Astrocyte (in vitro differentiated cells and primary cell): ENCODE data around the gene OR5K2. TPM values are rescaled to one million over a fixed set of nuclear protein-coding genes. Genes with fewer than 3 reads are reported as not detected.

Source experiments
- DNase-seq: peaks from one replicate; pipeline ENCODE4 v3.0.0-alpha.2; 2010; ENCODE audit warnings: low read depth
- FAIRE-seq: peaks from 2 replicates; lab custom pipeline; 2011; peaks lifted over from hg19 to GRCh38; lab: Jason Lieb, UNC
- H2AFZ ChIP-seq: 2 replicates; pipeline ENCODE4 v1.6.0; 2012; ENCODE audit warnings: low read depth, low read length, inconsistent platforms
- H3K27ac ChIP-seq: 2 replicates; pipeline ENCODE4 v1.5.1; 2011; ENCODE audit warnings: low read depth, low read length, inconsistent platforms
- H3K27me3 ChIP-seq: 2 replicates; pipeline ENCODE4 v1.6.0; 2011; ENCODE audit warnings: low read length, inconsistent platforms; ENCODE audit not compliant: insufficient read depth
- H3K36me3 ChIP-seq: 2 replicates; pipeline ENCODE4 v1.5.1; 2011; ENCODE audit warnings: low read length, inconsistent platforms; ENCODE audit not compliant: insufficient read depth
- H3K4me1 ChIP-seq: 2 replicates; pipeline ENCODE4 v1.5.1; 2011; ENCODE audit warnings: low read length, inconsistent platforms; ENCODE audit not compliant: insufficient read depth
- H3K4me2 ChIP-seq: 2 replicates; pipeline ENCODE4 v1.6.0; 2012; ENCODE audit warnings: low read length, inconsistent platforms
- H3K4me3 ChIP-seq: 2 replicates; pipeline ENCODE4 v1.5.1; 2011; ENCODE audit warnings: low read depth, mild to moderate bottlenecking, low read length, inconsistent platforms; ENCODE audit not compliant: insufficient read depth
- H3K79me2 ChIP-seq: 2 replicates; pipeline ENCODE4 v1.6.0; 2012; ENCODE audit warnings: mild to moderate bottlenecking, low read length, inconsistent platforms; ENCODE audit not compliant: insufficient read depth
- H3K9ac ChIP-seq: 2 replicates; pipeline ENCODE4 v1.6.0; 2012; ENCODE audit warnings: mild to moderate bottlenecking, low read length, inconsistent platforms
- H3K9me3 ChIP-seq: 2 replicates; pipeline ENCODE4 v1.5.1; 2012; ENCODE audit warnings: low read depth, mild to moderate bottlenecking, low read length, inconsistent platforms; ENCODE audit not compliant: insufficient read depth
- H4K20me1 ChIP-seq: 2 replicates; pipeline ENCODE4 v1.6.0; 2012; ENCODE audit warnings: low read length, inconsistent platforms; ENCODE audit not compliant: insufficient read depth
- H3K27ac Mint-ChIP-seq: one replicate; pipeline ENCODE4 v1.8.0; 2021; ENCODE audit warnings: mild to moderate bottlenecking, mixed read lengths; ENCODE audit not compliant: unreplicated experiment
- H3K27me3 Mint-ChIP-seq: one replicate; pipeline ENCODE4 v1.8.0; 2021; ENCODE audit warnings: low read depth, mixed read lengths; ENCODE audit not compliant: unreplicated experiment
- H3K36me3 Mint-ChIP-seq: one replicate; pipeline ENCODE4 v1.8.0; 2021; ENCODE audit warnings: low read depth, mixed read lengths; ENCODE audit not compliant: unreplicated experiment
- H3K4me1 Mint-ChIP-seq: one replicate; pipeline ENCODE4 v1.8.0; 2021; ENCODE audit warnings: low read depth, mixed read lengths; ENCODE audit not compliant: unreplicated experiment
- H3K4me3 Mint-ChIP-seq: one replicate; pipeline ENCODE4 v1.8.0; 2021; ENCODE audit warnings: mild to moderate bottlenecking, moderate library complexity, mixed read lengths; ENCODE audit not compliant: unreplicated experiment
- H3K9me3 Mint-ChIP-seq: one replicate; pipeline ENCODE4 v1.8.0; 2021; ENCODE audit warnings: mild to moderate bottlenecking, mixed read lengths; ENCODE audit not compliant: unreplicated experiment
- EZH2 ChIP-seq: IDR thresholded peaks from 2 replicates; pipeline ENCODE4 v1.6.1; 2012; ENCODE audit warnings: mild to moderate bottlenecking, low read length, inconsistent platforms; ENCODE audit not compliant: insufficient read depth
- total RNA-seq: library from RNA; stranded (reverse); gene quantifications from 2 replicates; pipeline ENCODE4 v1.2.1, GENCODE V29; 2021
- TF ChIP-seq, protein P1 (sequence below): IDR thresholded peaks from 2 replicates; pipeline ENCODE4 v1.5.1; 2011; ENCODE audit warnings: low read depth, mild to moderate bottlenecking, inconsistent platforms, low read length, moderate library complexity; ENCODE audit not compliant: insufficient read depth

The OR5K2 gene
- total RNA-seq, 1 donor from 2014 or later, result not detected

DNA sequence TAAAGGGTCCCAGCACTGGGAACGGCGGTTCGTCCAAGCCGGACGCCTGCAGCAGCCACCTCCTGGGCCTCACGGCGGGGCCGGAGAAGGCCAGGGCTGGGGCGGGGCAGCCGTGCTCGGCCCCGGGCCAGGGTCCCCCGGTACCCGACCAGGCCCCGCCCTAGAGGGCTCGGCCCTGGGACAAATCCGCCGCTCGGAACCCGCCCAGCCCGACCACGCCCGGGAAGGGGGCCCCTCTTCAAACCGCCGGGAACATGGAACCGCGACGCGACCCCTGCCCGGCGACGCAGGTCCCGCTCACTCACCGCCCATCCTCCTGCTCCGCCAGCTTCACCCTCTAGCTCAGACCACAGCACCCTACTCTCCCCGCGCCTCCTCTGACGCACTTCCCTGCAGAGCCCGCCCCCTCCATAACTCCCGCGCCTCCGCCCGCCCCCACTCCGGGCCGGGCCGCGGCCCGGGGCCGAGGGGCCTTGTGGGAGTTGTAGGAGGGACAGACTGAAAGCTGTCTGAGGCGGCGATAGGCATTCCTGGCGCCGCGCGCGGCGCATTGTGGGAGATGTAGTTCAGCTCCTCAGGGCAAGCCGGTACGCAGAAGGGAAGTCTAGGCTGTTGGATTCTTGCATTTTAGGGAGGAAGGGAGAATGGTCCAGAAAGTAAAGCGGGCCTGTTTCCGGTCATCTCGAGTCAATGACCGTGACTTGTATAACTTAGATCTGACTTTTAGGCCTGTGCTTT lies 25.2 kb downstream of the OR5K2 start, which contains the start of gene CLDND1:
Gene CLDND1, minus strand, starts transcription at position 359 of the 738 bp plus-strand sequence. CDS start 1,478 bp downstream, outside the sequence.
- Mint-ChIP-seq H3K4me1 (peaks cover 18% of the 10 kb centered on the region), H3K36me3 (peaks cover 8% of the 10 kb centered on the region), H3K4me3 (peak within 1 kb of the TSS; percentile 93), H3K9me3 (no peaks in the 10 kb centered on the region), H3K27ac (peak within 1 kb of the TSS; percentile 96), H3K27me3 (no peaks in the 10 kb centered on the region)
- H3K4me1 ChIP-seq, result peaks cover 18% of the 10 kb centered on the region
- H3K9ac ChIP-seq, result peak within 1 kb of the TSS; percentile 90
- H3K27ac ChIP-seq, result peak within 1 kb of the TSS; percentile 95
- no peaks in the 10 kb centered on the region for H3K9me3 ChIP-seq
- peaks cover 23% of the 10 kb centered on the region for H4K20me1 ChIP-seq
- H3K36me3 ChIP-seq, result peaks cover 27% of the 10 kb centered on the region
- DNase-seq, result peak; percentile 90
- H3K4me3 ChIP-seq, result peak within 1 kb of the TSS; percentile 85
- no peak for FAIRE-seq
- H3K4me2 ChIP-seq, result peak within 1 kb of the TSS; percentile 92
- H3K79me2 ChIP-seq, result peaks cover 48% of the 10 kb centered on the region
- H2AFZ ChIP-seq, result peak within 1 kb of the TSS; percentile 90
- TF ChIP-seq EZH2, result no peak
- TF ChIP-seq, protein P1, sequence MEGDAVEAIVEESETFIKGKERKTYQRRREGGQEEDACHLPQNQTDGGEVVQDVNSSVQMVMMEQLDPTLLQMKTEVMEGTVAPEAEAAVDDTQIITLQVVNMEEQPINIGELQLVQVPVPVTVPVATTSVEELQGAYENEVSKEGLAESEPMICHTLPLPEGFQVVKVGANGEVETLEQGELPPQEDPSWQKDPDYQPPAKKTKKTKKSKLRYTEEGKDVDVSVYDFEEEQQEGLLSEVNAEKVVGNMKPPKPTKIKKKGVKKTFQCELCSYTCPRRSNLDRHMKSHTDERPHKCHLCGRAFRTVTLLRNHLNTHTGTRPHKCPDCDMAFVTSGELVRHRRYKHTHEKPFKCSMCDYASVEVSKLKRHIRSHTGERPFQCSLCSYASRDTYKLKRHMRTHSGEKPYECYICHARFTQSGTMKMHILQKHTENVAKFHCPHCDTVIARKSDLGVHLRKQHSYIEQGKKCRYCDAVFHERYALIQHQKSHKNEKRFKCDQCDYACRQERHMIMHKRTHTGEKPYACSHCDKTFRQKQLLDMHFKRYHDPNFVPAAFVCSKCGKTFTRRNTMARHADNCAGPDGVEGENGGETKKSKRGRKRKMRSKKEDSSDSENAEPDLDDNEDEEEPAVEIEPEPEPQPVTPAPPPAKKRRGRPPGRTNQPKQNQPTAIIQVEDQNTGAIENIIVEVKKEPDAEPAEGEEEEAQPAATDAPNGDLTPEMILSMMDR, result no peak
- no peaks in the 10 kb centered on the region for H3K27me3 ChIP-seq

DNA sequence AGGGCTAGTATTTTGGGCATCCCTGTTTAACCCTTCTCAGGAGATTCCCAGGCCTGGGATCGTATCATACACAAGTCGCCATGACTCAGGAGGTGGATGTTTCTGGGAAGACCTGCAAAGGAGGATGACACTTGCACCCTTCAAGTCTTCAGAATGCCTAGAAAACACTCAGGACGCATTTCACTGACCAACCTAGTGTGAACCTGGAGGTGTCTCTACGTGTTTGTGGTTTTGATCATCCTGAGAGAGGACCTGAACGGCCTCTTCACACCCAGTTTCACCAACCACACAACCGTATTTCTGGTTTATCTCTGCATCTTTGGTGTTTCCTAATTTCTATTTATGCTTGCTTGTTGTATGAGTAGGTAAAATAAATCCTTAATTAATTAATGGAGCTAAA lies 28.0 kb downstream of the OR5K2 start:
- no peak for FAIRE-seq
- no peak overlapping the region for H3K4me2 ChIP-seq
- peaks cover 13% of the 10 kb centered on the region for H4K20me1 ChIP-seq
- peaks cover 8% of the 10 kb centered on the region for H3K36me3 ChIP-seq
- no peaks in the 10 kb centered on the region for H3K9me3 ChIP-seq
- no peak overlapping the region for H3K4me3 Mint-ChIP-seq
- H3K27ac Mint-ChIP-seq, result no peak overlapping the region
- no peaks in the 10 kb centered on the region for H3K27me3 ChIP-seq
- H3K4me3 ChIP-seq, result no peak overlapping the region
- H3K4me1 Mint-ChIP-seq, result peaks cover 5% of the 10 kb centered on the region
- H3K9ac ChIP-seq, result no peak overlapping the region
- H3K4me1 ChIP-seq, result peaks cover 11% of the 10 kb centered on the region
- no peak for DNase-seq
- H3K79me2 ChIP-seq, result peaks cover 22% of the 10 kb centered on the region
- H3K27me3 Mint-ChIP-seq, result no peaks in the 10 kb centered on the region
- no peaks in the 10 kb centered on the region for H3K36me3 Mint-ChIP-seq
- H3K9me3 Mint-ChIP-seq, result no peaks in the 10 kb centered on the region
- TF ChIP-seq, protein P1, result no peak
- no peak for TF ChIP-seq EZH2
- H2AFZ ChIP-seq, result no peak overlapping the region
- H3K27ac ChIP-seq, result no peak overlapping the region
